GM21717 (cell line): Measurements from ENCODE around the gene TCP10L.

Experiments
- ATAC-seq: cut with Tn5 transposase; IDR thresholded peaks from one replicate; pipeline ENCODE4 v1.9.1; 2021; ENCODE audit warnings: mild to moderate bottlenecking, moderate library complexity; ENCODE audit not compliant: unreplicated experiment

The TCP10L gene

DNA sequence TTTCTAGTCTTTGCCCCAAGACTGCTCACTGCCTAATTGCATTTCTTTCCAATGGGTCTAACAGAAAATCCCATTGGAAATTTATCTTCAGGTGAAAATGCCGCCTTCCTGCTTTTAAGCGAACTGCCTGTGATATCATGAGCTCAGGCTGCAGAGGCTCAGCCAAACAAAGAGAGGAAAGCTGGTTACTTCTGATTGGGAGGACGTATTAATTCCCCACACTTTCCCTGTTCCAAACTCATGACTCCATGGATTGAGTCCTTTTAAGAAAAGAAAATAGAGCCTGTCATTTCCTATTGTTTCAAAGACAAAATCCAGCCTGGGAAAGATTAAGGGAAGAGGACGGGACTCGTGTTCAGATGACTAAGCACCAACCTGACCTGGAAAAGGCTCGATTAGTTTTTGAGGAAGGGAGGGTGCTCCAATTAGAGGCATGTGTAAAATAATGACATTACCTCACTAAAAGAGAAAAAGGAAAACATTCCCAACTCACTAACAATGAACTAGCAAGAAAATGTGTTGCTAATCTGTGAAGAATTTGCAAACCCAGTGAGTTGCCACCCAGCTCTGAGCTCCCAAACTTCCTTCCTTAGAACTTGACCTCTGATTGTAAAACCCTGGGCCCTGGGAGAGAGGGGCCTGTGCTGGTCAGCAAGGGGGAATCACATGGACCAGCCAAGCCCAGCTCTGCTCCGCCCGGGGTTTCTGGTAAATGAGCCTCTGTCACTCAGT lies 61.2 kb downstream of the TCP10L start:
- ATAC-seq, result no peak
